Osteocyte (in vitro differentiated cells): Measurements from ENCODE around the gene ZIC5. TPM values are rescaled to one million over a fixed set of nuclear protein-coding genes. Genes with fewer than 3 reads are reported as not detected.

Experiments
- DNase-seq: peaks from one replicate; pipeline ENCODE4 v3.0.0; 2021; ENCODE audit warnings: mixed read lengths; ENCODE audit not compliant: unreplicated experiment; ENCODE audit errors: extremely low spot score
- H3K27ac Mint-ChIP-seq: one replicate; pipeline ENCODE4 v1.8.0; 2021; ENCODE audit warnings: mild to moderate bottlenecking, mixed read lengths; ENCODE audit not compliant: unreplicated experiment
- H3K27me3 Mint-ChIP-seq: one replicate; pipeline ENCODE4 v1.8.0; 2021; ENCODE audit warnings: mixed read lengths; ENCODE audit not compliant: unreplicated experiment
- H3K36me3 Mint-ChIP-seq: one replicate; pipeline ENCODE4 v1.8.0; 2021; ENCODE audit warnings: mixed read lengths; ENCODE audit not compliant: unreplicated experiment
- H3K4me1 Mint-ChIP-seq: one replicate; pipeline ENCODE4 v1.8.0; 2021; ENCODE audit warnings: mixed read lengths; ENCODE audit not compliant: unreplicated experiment
- H3K4me3 Mint-ChIP-seq: one replicate; pipeline ENCODE4 v1.8.0; 2021; ENCODE audit warnings: mild to moderate bottlenecking, moderate library complexity, mixed read lengths; ENCODE audit not compliant: unreplicated experiment
- H3K9me3 Mint-ChIP-seq: one replicate; pipeline ENCODE4 v1.8.0; 2021; ENCODE audit warnings: mixed read lengths; ENCODE audit not compliant: unreplicated experiment
- total RNA-seq: library from RNA; stranded (reverse); gene quantifications from 2 replicates; pipeline ENCODE4 v1.2.1, GENCODE V29; 2021
- TF ChIP-seq, protein P1 (sequence below): fragments of 200-600 bp; sonication (generic); IDR thresholded peaks from 2 replicates; pipeline ENCODE4 v1.5.0; 2021; ENCODE audit warnings: antibody characterized with exemption, mild to moderate bottlenecking, moderate library complexity

Gene ZIC5
- total RNA-seq, 1 donor from 2014 or later = 8.8 TPM

DNA sequence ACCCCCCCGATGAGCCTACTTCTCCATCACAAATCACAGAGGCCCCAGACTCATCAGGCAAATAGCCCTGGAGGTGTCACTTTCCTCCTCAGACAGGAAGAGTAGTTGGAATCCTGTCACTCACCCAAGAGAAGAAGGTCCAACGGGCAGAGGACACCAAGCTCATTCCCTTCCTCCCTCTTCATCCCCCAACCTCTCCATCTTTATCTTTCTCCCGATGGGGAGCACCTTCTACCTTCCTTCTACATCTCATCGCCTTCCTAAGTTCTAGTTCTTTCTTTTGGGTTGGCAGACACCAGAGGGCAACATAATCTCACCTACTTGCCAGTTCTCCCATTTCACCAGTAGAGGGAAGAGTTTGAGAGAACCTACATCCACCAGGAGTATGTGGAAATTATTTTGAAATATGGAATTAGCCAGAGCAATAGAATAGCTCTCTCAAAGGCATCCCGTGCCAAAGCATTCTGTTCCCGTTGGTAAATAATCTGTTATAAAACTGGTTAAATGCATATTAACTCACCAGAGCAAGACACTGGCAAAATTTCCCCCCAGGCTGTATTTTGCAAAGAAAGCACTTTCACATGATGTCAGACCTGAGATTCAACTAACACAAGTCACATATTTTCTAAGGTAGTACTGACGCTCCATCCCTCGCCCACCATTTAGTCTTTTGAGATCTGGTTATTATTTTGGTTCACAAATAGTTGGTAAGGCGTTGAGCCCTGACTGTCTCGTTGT lies 55.0 kb downstream of the ZIC5 start:
- Mint-ChIP-seq H3K4me1 (peaks cover 6% of the 10 kb centered on the region), H3K9me3 (no peaks in the 10 kb centered on the region), H3K4me3 (no peak overlapping the region), H3K27me3 (no peaks in the 10 kb centered on the region), H3K36me3 (no peaks in the 10 kb centered on the region), H3K27ac (no peak overlapping the region)
- no peak for DNase-seq
- TF ChIP-seq, protein P1, sequence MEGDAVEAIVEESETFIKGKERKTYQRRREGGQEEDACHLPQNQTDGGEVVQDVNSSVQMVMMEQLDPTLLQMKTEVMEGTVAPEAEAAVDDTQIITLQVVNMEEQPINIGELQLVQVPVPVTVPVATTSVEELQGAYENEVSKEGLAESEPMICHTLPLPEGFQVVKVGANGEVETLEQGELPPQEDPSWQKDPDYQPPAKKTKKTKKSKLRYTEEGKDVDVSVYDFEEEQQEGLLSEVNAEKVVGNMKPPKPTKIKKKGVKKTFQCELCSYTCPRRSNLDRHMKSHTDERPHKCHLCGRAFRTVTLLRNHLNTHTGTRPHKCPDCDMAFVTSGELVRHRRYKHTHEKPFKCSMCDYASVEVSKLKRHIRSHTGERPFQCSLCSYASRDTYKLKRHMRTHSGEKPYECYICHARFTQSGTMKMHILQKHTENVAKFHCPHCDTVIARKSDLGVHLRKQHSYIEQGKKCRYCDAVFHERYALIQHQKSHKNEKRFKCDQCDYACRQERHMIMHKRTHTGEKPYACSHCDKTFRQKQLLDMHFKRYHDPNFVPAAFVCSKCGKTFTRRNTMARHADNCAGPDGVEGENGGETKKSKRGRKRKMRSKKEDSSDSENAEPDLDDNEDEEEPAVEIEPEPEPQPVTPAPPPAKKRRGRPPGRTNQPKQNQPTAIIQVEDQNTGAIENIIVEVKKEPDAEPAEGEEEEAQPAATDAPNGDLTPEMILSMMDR = peak; percentile 98

DNA sequence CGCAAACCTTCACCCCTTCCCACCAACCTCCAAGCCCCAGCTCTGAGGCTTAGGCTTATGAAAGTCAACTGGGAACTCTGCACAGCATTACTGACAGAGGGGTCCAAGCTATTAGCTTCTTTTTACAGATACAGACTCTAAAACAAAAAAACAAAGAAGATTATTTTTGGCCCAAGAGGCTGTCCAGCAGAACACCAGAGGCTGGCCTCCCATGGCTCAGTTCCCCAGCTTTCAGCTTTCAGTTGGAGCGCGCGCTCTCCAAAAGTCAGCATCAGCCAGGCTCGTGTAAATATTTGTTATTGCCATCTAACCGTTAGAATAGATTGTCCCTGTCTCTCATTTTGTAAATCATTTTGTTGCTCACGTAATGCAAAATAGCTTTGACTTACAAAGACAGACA lies 58.4 kb downstream of the ZIC5 start:
- Mint-ChIP-seq H3K9me3 (no peaks in the 10 kb centered on the region), H3K27ac (no peak overlapping the region), H3K36me3 (no peaks in the 10 kb centered on the region), H3K27me3 (no peaks in the 10 kb centered on the region), H3K4me3 (no peak overlapping the region), H3K4me1 (peaks cover 25% of the 10 kb centered on the region)
- TF ChIP-seq, protein P1 = no peak
- DNase-seq = no peak

Other genes with a start within 250 kb of the ZIC5 start
- gene ZIC2, start 10.0 kb upstream of the ZIC5 start, total RNA-seq = 177 and 196 TPM in 2 replicates
- 33.1 and 33.7 TPM in 2 replicates for gene PCCA, start 117.3 kb upstream of the ZIC5 start, total RNA-seq